ENCODE results near the gene PNP.
"Not testable (repeated sequence)": the region's sequence is repeated elsewhere in the genome, so short reads cannot be mapped to it uniquely, and the experiment has no call there.

DNA sequence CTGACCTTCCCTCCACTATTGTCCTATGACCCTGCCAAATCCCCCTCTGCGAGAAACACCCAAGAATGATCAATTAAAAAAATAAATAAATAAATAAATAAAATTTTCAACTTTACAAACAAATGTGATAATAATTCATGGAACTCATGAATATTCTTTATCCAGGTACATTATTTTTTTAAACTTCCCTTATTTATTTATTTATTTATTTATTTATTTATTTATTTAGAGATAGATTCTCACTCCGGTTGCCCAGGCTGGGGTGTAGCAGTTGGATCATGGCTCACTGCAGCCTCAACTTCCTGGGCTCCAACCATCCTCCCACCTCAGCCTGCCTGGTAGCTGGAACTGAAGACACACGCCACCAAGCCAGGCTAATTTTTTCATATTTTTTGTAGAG, 38.3 kb downstream of the PNP start:
- TF ChIP-seq, protein P1, sequence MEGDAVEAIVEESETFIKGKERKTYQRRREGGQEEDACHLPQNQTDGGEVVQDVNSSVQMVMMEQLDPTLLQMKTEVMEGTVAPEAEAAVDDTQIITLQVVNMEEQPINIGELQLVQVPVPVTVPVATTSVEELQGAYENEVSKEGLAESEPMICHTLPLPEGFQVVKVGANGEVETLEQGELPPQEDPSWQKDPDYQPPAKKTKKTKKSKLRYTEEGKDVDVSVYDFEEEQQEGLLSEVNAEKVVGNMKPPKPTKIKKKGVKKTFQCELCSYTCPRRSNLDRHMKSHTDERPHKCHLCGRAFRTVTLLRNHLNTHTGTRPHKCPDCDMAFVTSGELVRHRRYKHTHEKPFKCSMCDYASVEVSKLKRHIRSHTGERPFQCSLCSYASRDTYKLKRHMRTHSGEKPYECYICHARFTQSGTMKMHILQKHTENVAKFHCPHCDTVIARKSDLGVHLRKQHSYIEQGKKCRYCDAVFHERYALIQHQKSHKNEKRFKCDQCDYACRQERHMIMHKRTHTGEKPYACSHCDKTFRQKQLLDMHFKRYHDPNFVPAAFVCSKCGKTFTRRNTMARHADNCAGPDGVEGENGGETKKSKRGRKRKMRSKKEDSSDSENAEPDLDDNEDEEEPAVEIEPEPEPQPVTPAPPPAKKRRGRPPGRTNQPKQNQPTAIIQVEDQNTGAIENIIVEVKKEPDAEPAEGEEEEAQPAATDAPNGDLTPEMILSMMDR (IDR thresholded peaks at IDR 0.05; ENCODE audit: low read depth, low read length), result not testable (repeated sequence)
- TF ChIP-seq EZH2phosphoT487 (IDR thresholded peaks at IDR 0.05; ENCODE audit: low read depth), result not testable (repeated sequence)

Measured in OCI-LY3 (cell line).